PC-9 (cell line): Measurements from ENCODE around the gene SCN1B. TPM values are rescaled to one million over a fixed set of nuclear protein-coding genes. Genes with fewer than 3 reads are reported as not detected.

Experiments used
- BruUV-seq: library from RNA; stranded (reverse); fragments of 400-500 nt; replicated peaks from 2 replicates; lab custom pipeline; 2021; lab: Mats Ljungman, UMichigan
- CTCF ChIA-PET: fragments of 300-600 bp; sonication (Branson Sonifier 250); formaldehyde crosslinking; loops from one replicate; lab custom pipeline; 2022; ENCODE audit warnings: antibody characterized with exemption; lab: Charles Lee
- POLR2A ChIA-PET: fragments of 300-600 bp; sonication (Branson Sonifier 250); formaldehyde crosslinking; loops from one replicate; lab custom pipeline; 2022; ENCODE audit warnings: antibody characterized with exemption; ENCODE audit not compliant: unreplicated experiment; lab: Charles Lee
- DNase-seq, 2 experiments: peaks; one replicate each; pipeline versions ENCODE4 v3.0.0 to v3.0.0-alpha.2; 2015 to 2022; ENCODE audit warnings: mixed read lengths in 1 of 2
- H2AFZ ChIP-seq: fragments of 200-600 bp; sonication (generic); 2 replicates; pipeline ENCODE4 v1.8.1; 2017; ENCODE audit warnings: antibody characterized with exemption
- H3F3A ChIP-seq: fragments of 200-600 bp; sonication (generic); 2 replicates; pipeline ENCODE4 v1.8.1; 2017; ENCODE audit warnings: antibody characterized with exemption, mild to moderate bottlenecking, low read depth; ENCODE audit not compliant: insufficient read depth
- H3K27ac ChIP-seq: fragments of 200-600 bp; sonication (generic); 2 replicates; pipeline ENCODE4 v1.6.1; 2016; ENCODE audit warnings: mixed run types
- H3K27me3 ChIP-seq: fragments of 200-600 bp; sonication (generic); 2 replicates; pipeline ENCODE4 v1.6.1; 2016; ENCODE audit warnings: low read depth, mixed run types; ENCODE audit not compliant: insufficient read depth
- H3K36me3 ChIP-seq: fragments of 200-600 bp; sonication (generic); 2 replicates; pipeline ENCODE4 v1.6.1; 2016; ENCODE audit warnings: low read depth, mixed run types
- H3K4me1 ChIP-seq: fragments of 200-600 bp; sonication (generic); replicated peaks from 2 replicates; pipeline ENCODE4 v1.6.1; 2016; ENCODE audit warnings: mixed run types; ENCODE audit not compliant: insufficient read depth
- H3K4me2 ChIP-seq: fragments of 200-600 bp; sonication (generic); 2 replicates; pipeline ENCODE4 v1.6.1; 2017; ENCODE audit warnings: mixed run types
- H3K4me3 ChIP-seq: fragments of 200-600 bp; sonication (generic); 2 replicates; pipeline ENCODE4 v1.6.1; 2016; ENCODE audit warnings: mixed run types
- H3K79me2 ChIP-seq: fragments of 200-600 bp; sonication (generic); 2 replicates; pipeline ENCODE4 v1.6.1; 2017; ENCODE audit warnings: low read depth, mixed run types
- H3K9me2 ChIP-seq: fragments of 200-600 bp; sonication (generic); 2 replicates; pipeline ENCODE4 v1.8.1; 2017; ENCODE audit warnings: mild to moderate bottlenecking; ENCODE audit not compliant: insufficient read depth
- H3K9me3 ChIP-seq: fragments of 200-600 bp; sonication (generic); 2 replicates; pipeline ENCODE4 v1.8.1; 2016; ENCODE audit warnings: low read depth; ENCODE audit not compliant: insufficient read depth
- H4K20me1 ChIP-seq: fragments of 200-600 bp; sonication (generic); 2 replicates; pipeline ENCODE4 v1.8.1; 2017; ENCODE audit not compliant: insufficient read depth
- CTCF ChIP-seq: fragments of 200-600 bp; sonication (generic); conservative IDR thresholded peaks from 2 replicates; pipeline ENCODE4 v1.6.1; 2017; ENCODE audit warnings: mixed run types, antibody characterized with exemption, mild to moderate bottlenecking, moderate library complexity
- EZH2 ChIP-seq: fragments of 200-600 bp; sonication (generic); IDR thresholded peaks from 2 replicates; pipeline ENCODE4 v1.8.0; 2017; ENCODE audit warnings: antibody characterized with exemption, low read depth
- intact Hi-C: fragments of 100-400 bp; cut with micrococcal nuclease; formaldehyde crosslinking; loops from one replicate; pipeline ENCODE4 v1.10.0; 2022; ENCODE audit not compliant: unreplicated experiment
- total RNA-seq: library from RNA; stranded (reverse); gene quantifications from 2 replicates; pipeline ENCODE4 v1.2.3, GENCODE V29; 2021

The SCN1B gene
- total RNA-seq, 1 experiment from 2014 or later: 2.4 TPM

- Histone ChIP-seq H3K27ac (no peak overlapping the region), H3K79me2 (no peaks in the 10 kb centered on the region), H3K27me3 (no peaks in the 10 kb centered on the region), H3K9me2 (no peaks in the 10 kb centered on the region), H3K4me1 (peaks cover 23% of the 10 kb centered on the region), H3K4me2 (no peak overlapping the region), H3K9me3 (no peaks in the 10 kb centered on the region), H3K36me3 (no peaks in the 10 kb centered on the region), H3K4me3 (no peak overlapping the region), H3F3A (peaks cover 15% of the 10 kb centered on the region; the same call in 1 of the 2 replicates), H4K20me1 (no peaks in the 10 kb centered on the region), H2AFZ (no peak overlapping the region)
- CTCF ChIA-PET: no interaction called here
- DNase-seq: no peak
- POLR2A ChIA-PET: no interaction called here
- no TSS peak for BruUV-seq
- TF ChIP-seq EZH2 (no peak), CTCF (no peak)
- intact Hi-C loops: loop anchor here (5.0 kb wide), 3 partner anchors 93 to 202 kb away; partner anchors contain the start of genes LSR and USF2
Measured at GRCh38 chr19:35065574-35065973, 35.3 kb downstream of the SCN1B start.

GRCh38 chr19:35066121-35066520 lies 35.9 kb downstream of the SCN1B start:
- no peak overlapping the region for H3K4me3 ChIP-seq
- no peaks in the 10 kb centered on the region for H3K27me3 ChIP-seq
- TF ChIP-seq EZH2 (no peak), CTCF (no peak)
- CTCF ChIA-PET: interaction anchor here (0.7 to 2.3 kb wide), 2 partner anchors 60 to 75 kb away, joined by 3 to 23 read pairs; no protein-coding TSS in a partner anchor
- POLR2A ChIA-PET: interaction anchor here (0.6 kb wide), 1 partner anchor 76 kb away, joined by 5 read pairs; no protein-coding TSS in a partner anchor
- no peak for DNase-seq
- no peaks in the 10 kb centered on the region for H3K79me2 ChIP-seq
- H3K9me3 ChIP-seq: no peaks in the 10 kb centered on the region
- H2AFZ ChIP-seq: no peak overlapping the region
- H3K36me3 ChIP-seq: no peaks in the 10 kb centered on the region
- intact Hi-C loops: loop anchor here (5.0 kb wide), 3 partner anchors 94 to 201 kb away; partner anchors contain the start of genes LSR and USF2
- H3K9me2 ChIP-seq: no peaks in the 10 kb centered on the region
- peaks cover 23% of the 10 kb centered on the region for H3K4me1 ChIP-seq
- peaks cover 15% of the 10 kb centered on the region; the same call in 1 of the 2 replicates for H3F3A ChIP-seq
- H4K20me1 ChIP-seq: no peaks in the 10 kb centered on the region
- no peak overlapping the region for H3K27ac ChIP-seq
- no peak overlapping the region for H3K4me2 ChIP-seq
- BruUV-seq: no TSS peak

GRCh38 chr19:35066691-35067563 lies 36.7 kb downstream of the SCN1B start:
- Histone ChIP-seq H3K36me3 (no peaks in the 10 kb centered on the region), H3K27ac (no peak overlapping the region), H3K4me1 (peaks cover 23% of the 10 kb centered on the region), H3K9me3 (no peaks in the 10 kb centered on the region), H3K9me2 (no peaks in the 10 kb centered on the region), H3K4me3 (no peak overlapping the region), H3F3A (peaks cover 15% of the 10 kb centered on the region; the same call in 1 of the 2 replicates), H2AFZ (no peak overlapping the region), H3K4me2 (peak overlapping the region; percentile 63), H3K79me2 (no peaks in the 10 kb centered on the region), H4K20me1 (no peaks in the 10 kb centered on the region), H3K27me3 (no peaks in the 10 kb centered on the region)
- ChIA-PET CTCF (interaction anchor here (0.5 to 2.3 kb wide), 5 partner anchors 22 to 74 kb away, joined by 3 to 23 read pairs (median 3); no protein-coding TSS in a partner anchor), POLR2A (no interaction called here)
- TF ChIP-seq CTCF (peak; percentile 96), EZH2 (no peak)
- DNase-seq: peak; percentile 78 to 85
- intact Hi-C loops: loop anchor here (1.0 to 5.0 kb wide), 6 partner anchors 47 to 200 kb away; partner anchors contain the start of genes LGI4, LSR and USF2
- no TSS peak for BruUV-seq
